Neural cell (in vitro differentiated cells): ENCODE data around the gene LOXHD1. TPM values are rescaled to one million over a fixed set of nuclear protein-coding genes. Genes with fewer than 3 reads are reported as not detected.

Experiments
- H2AFZ ChIP-seq: fragments of 200-600, 300-800 bp; sonication (generic), shearing (Covaris generic); 2 replicates; pipeline ENCODE4 v1.6.0; 2014; ENCODE audit warnings: low read depth, mild to moderate bottlenecking, antibody characterized with exemption, low read length, moderate library complexity
- H3F3A ChIP-seq: fragments of 200-600 bp; shearing (Covaris generic); 2 replicates; pipeline ENCODE4 v1.6.1; 2016; ENCODE audit warnings: mild to moderate bottlenecking, moderate library complexity, mixed read lengths, antibody characterized with exemption, low read length; ENCODE audit not compliant: insufficient read depth, poor library complexity, severe bottlenecking
- H3K27ac ChIP-seq: fragments of 200-600, 300-800 bp; sonication (generic), shearing (Covaris generic); 2 replicates; pipeline ENCODE4 v1.5.1; 2014; ENCODE audit warnings: mild to moderate bottlenecking, low read length, moderate library complexity
- H3K27me3 ChIP-seq: fragments of 300-800, 200-600 bp; sonication (generic), shearing (Covaris generic); 2 replicates; pipeline ENCODE4 v1.6.0; 2014; ENCODE audit warnings: mild to moderate bottlenecking, low read depth, low read length, moderate library complexity; ENCODE audit not compliant: insufficient read depth
- H3K36me3 ChIP-seq: fragments of 300-800, 200-600 bp; sonication (generic), shearing (Covaris generic); 2 replicates; pipeline ENCODE4 v1.5.1; 2014; ENCODE audit warnings: mild to moderate bottlenecking, antibody characterized with exemption, low read length, moderate library complexity; ENCODE audit not compliant: insufficient read depth
- H3K4me2 ChIP-seq: fragments of 300-800, 200-600 bp; sonication (generic), shearing (Covaris generic); 2 replicates; pipeline ENCODE4 v1.6.0; 2014; ENCODE audit warnings: mild to moderate bottlenecking, low read length
- H3K4me3 ChIP-seq: fragments of 300-800, 200-600 bp; sonication (generic), shearing (Covaris generic); 2 replicates; pipeline ENCODE4 v1.5.1; 2014; ENCODE audit warnings: mild to moderate bottlenecking, low read length, moderate library complexity
- H3K79me2 ChIP-seq: fragments of 200-600 bp; shearing (Covaris generic); replicated peaks from 2 replicates; pipeline ENCODE4 v1.6.0; 2014; ENCODE audit warnings: mild to moderate bottlenecking, low read length, moderate library complexity; ENCODE audit not compliant: insufficient read depth
- H3K9ac ChIP-seq: fragments of 300-800, 200-600 bp; sonication (generic), shearing (Covaris generic); 2 replicates; pipeline ENCODE4 v1.6.1; 2016; ENCODE audit warnings: mild to moderate bottlenecking, low read length, mixed read lengths
- H3K9me2 ChIP-seq: fragments of 200-600 bp; shearing (Covaris generic); 2 replicates; pipeline ENCODE4 v1.6.1; 2016; ENCODE audit warnings: mild to moderate bottlenecking, low read length, mixed read lengths; ENCODE audit not compliant: insufficient read depth
- H3K9me3 ChIP-seq: fragments of 200-600, 300-800 bp; sonication (generic), shearing (Covaris generic); 2 replicates; pipeline ENCODE4 v1.6.1; 2016; ENCODE audit warnings: mild to moderate bottlenecking, mixed run types, low read length, moderate library complexity, mixed read lengths
- H4K20me1 ChIP-seq: fragments of 200-600 bp; shearing (Covaris generic); 2 replicates; pipeline ENCODE4 v1.6.1; 2016; ENCODE audit warnings: mild to moderate bottlenecking, mixed run types; ENCODE audit not compliant: insufficient read depth
- EP300 ChIP-seq: fragments of 450-650 bp; conservative IDR thresholded peaks from 2 replicates; pipeline ENCODE4 v1.6.1; 2014; ENCODE audit warnings: antibody characterized with exemption, mild to moderate bottlenecking, moderate library complexity; ENCODE audit not compliant: poor library complexity, severe bottlenecking
- EZH2 ChIP-seq: fragments of 200-600, 300-800 bp; shearing (Covaris generic), sonication (generic); IDR thresholded peaks from 2 replicates; pipeline ENCODE4 v1.6.1; 2014; ENCODE audit warnings: antibody characterized with exemption, low read length, borderline replicate concordance, mild to moderate bottlenecking; ENCODE audit not compliant: insufficient read depth, poor library complexity, severe bottlenecking
- MXI1 ChIP-seq: fragments of 450-650 bp; conservative IDR thresholded peaks from 2 replicates; pipeline ENCODE4 v1.6.1; 2014; ENCODE audit warnings: antibody characterized with exemption, mild to moderate bottlenecking; ENCODE audit not compliant: poor library complexity, severe bottlenecking
- POLR2AphosphoS5 ChIP-seq: IDR thresholded peaks from 2 replicates; pipeline ENCODE4 v1.6.1; 2012
- RAD21 ChIP-seq: fragments of 450-650 bp; conservative IDR thresholded peaks from 2 replicates; pipeline ENCODE4 v1.6.1; 2014; ENCODE audit warnings: antibody characterized with exemption, mild to moderate bottlenecking, moderate library complexity
- SMC3 ChIP-seq: fragments of 450-650 bp; conservative IDR thresholded peaks from 2 replicates; pipeline ENCODE4 v1.6.1; 2014; ENCODE audit warnings: antibody characterized with exemption, mild to moderate bottlenecking, moderate library complexity; ENCODE audit not compliant: poor library complexity
- TAF1 ChIP-seq: IDR thresholded peaks from 2 replicates; pipeline ENCODE4 v1.6.1; 2012; ENCODE audit warnings: low read depth
- polyA plus RNA-seq: library from polyadenylated mRNA; depleted of rRNA; stranded (reverse); fragments of >200 nt; gene quantifications from 2 replicates; pipeline ENCODE4 v1.2.3, GENCODE V29; 2014
- TF ChIP-seq, protein P1 (sequence below): fragments of 450-650 bp; IDR thresholded peaks from 2 replicates; pipeline ENCODE4 v1.5.1; 2014; ENCODE audit warnings: antibody characterized with exemption, mild to moderate bottlenecking, moderate library complexity; ENCODE audit not compliant: poor library complexity, severe bottlenecking
- TF ChIP-seq, protein P2 (sequence below): IDR thresholded peaks from 2 replicates; pipeline ENCODE4 v1.6.1; 2012; ENCODE audit warnings: borderline replicate concordance

LOXHD1 gene
- polyA plus RNA-seq, 1 donor from 2014 or later, result not detected

DNA sequence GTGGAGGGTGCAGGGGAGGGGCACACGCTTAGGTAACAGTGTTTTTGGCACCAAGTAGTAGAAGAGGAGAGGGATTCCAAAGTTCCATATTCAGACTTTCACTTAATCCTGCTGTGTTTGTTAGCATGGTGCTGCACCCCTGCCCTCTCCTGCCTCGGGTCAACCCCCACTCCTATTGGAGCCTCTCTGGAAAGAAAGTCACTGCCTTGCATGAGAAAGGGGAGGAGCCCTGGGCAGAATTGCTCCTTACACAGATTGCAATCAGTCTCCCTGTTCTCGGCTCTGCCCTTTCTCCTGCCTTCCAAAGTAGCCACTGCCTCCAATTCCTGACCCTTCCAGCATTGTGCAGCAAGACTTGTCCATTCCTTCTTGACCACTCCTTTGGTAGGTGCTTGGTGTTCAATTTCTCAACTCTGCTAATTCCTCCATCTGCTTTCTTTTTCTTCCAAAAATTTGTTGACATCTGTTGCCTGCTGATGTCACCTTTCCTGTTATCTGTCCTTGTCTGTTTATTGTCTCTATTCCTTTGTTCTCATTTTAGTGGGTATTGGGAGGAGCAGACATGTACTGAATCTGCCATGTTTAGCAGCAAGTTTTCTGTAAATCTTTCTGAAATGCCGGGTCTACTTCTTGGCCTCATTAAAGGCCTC lies 225.4 kb downstream of the LOXHD1 start:
- H2AFZ ChIP-seq, result no peak overlapping the region
- no peak overlapping the region for H3K9ac ChIP-seq
- no peaks in the 10 kb centered on the region for H3K9me3 ChIP-seq
- no peaks in the 10 kb centered on the region for H4K20me1 ChIP-seq
- H3K4me3 ChIP-seq, result no peak overlapping the region
- no peaks in the 10 kb centered on the region for H3K27me3 ChIP-seq
- H3K9me2 ChIP-seq, result no peaks in the 10 kb centered on the region
- H3K4me2 ChIP-seq, result no peak overlapping the region
- TF ChIP-seq POLR2AphosphoS5 (no peak), TAF1 (no peak), EZH2 (no peak), RAD21 (no peak), MXI1 (no peak), SMC3 (no peak), EP300 (no peak)
- TF ChIP-seq, protein P1, sequence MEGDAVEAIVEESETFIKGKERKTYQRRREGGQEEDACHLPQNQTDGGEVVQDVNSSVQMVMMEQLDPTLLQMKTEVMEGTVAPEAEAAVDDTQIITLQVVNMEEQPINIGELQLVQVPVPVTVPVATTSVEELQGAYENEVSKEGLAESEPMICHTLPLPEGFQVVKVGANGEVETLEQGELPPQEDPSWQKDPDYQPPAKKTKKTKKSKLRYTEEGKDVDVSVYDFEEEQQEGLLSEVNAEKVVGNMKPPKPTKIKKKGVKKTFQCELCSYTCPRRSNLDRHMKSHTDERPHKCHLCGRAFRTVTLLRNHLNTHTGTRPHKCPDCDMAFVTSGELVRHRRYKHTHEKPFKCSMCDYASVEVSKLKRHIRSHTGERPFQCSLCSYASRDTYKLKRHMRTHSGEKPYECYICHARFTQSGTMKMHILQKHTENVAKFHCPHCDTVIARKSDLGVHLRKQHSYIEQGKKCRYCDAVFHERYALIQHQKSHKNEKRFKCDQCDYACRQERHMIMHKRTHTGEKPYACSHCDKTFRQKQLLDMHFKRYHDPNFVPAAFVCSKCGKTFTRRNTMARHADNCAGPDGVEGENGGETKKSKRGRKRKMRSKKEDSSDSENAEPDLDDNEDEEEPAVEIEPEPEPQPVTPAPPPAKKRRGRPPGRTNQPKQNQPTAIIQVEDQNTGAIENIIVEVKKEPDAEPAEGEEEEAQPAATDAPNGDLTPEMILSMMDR, result no peak
- TF ChIP-seq, protein P2, sequence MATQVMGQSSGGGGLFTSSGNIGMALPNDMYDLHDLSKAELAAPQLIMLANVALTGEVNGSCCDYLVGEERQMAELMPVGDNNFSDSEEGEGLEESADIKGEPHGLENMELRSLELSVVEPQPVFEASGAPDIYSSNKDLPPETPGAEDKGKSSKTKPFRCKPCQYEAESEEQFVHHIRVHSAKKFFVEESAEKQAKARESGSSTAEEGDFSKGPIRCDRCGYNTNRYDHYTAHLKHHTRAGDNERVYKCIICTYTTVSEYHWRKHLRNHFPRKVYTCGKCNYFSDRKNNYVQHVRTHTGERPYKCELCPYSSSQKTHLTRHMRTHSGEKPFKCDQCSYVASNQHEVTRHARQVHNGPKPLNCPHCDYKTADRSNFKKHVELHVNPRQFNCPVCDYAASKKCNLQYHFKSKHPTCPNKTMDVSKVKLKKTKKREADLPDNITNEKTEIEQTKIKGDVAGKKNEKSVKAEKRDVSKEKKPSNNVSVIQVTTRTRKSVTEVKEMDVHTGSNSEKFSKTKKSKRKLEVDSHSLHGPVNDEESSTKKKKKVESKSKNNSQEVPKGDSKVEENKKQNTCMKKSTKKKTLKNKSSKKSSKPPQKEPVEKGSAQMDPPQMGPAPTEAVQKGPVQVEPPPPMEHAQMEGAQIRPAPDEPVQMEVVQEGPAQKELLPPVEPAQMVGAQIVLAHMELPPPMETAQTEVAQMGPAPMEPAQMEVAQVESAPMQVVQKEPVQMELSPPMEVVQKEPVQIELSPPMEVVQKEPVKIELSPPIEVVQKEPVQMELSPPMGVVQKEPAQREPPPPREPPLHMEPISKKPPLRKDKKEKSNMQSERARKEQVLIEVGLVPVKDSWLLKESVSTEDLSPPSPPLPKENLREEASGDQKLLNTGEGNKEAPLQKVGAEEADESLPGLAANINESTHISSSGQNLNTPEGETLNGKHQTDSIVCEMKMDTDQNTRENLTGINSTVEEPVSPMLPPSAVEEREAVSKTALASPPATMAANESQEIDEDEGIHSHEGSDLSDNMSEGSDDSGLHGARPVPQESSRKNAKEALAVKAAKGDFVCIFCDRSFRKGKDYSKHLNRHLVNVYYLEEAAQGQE, result no peak
- no peaks in the 10 kb centered on the region for H3F3A ChIP-seq
- H3K79me2 ChIP-seq, result no peaks in the 10 kb centered on the region
- no peak overlapping the region for H3K27ac ChIP-seq
- no peaks in the 10 kb centered on the region for H3K36me3 ChIP-seq

DNA sequence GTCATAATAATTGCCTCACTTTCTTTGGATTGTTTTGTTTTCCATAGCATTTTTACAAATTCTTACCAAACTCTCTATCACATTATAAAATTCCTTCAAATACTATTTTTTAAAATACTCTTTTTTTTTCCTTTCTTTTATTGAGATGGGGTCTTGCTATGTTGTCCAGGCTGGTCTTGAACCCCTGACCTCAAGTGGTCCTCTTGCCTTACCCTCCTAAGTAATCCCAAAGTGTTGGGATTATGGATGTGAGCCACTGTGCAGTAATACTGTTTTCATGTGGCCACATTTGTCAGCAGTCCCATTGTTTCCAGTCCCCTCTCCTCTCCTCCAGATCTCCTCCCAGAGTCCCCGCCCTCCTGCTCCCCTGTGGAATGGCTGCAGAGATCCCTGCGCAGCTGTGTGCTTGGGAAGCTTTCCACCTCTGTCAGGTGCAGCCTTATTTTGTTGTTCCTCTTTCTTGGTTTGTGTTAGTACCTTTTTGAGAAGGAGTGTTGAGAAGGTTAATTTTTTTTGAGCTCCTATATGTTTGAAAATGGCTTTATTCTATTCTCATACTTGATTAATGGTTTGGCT lies 227.3 kb downstream of the LOXHD1 start:
- Histone ChIP-seq H2AFZ (no peak overlapping the region), H3K27me3 (no peaks in the 10 kb centered on the region)

More for the DNA sequence above, 227.3 kb downstream of the LOXHD1 start:
- Histone ChIP-seq H3K4me2 (no peak overlapping the region), H3K27ac (no peak overlapping the region), H3K36me3 (no peaks in the 10 kb centered on the region), H3K9me2 (no peaks in the 10 kb centered on the region), H3K9ac (no peak overlapping the region), H3F3A (no peaks in the 10 kb centered on the region), H3K9me3 (no peaks in the 10 kb centered on the region), H3K4me3 (no peak overlapping the region), H4K20me1 (no peaks in the 10 kb centered on the region), H3K79me2 (no peaks in the 10 kb centered on the region)
- no peak for TF ChIP-seq SMC3
- TF ChIP-seq, protein P2, result no peak
- TF ChIP-seq TAF1, result no peak
- no peak for TF ChIP-seq EP300
- TF ChIP-seq, protein P1, result no peak
- no peak for TF ChIP-seq MXI1
- no peak for TF ChIP-seq EZH2
